A549 (cell line): Measurements from ENCODE around the gene CALM1.

Experiments used
- BHLHE40 ChIP-seq: IDR thresholded peaks from 2 replicates; pipeline ENCODE4 v1.6.1; 2012; ENCODE audit warnings: low read depth, low read length, inconsistent platforms
- EP300 ChIP-seq, 2 experiments: fragments of >200 bp; sonication (Bioruptor Twin); formaldehyde crosslinking; IDR thresholded peaks; 2 replicates in 1 of 2; 3 replicates in 1 of 2; pipeline ENCODE4 v1.6.1; 2016 to 2017
- MYC ChIP-seq: IDR thresholded peaks from 2 replicates; pipeline ENCODE4 v1.6.1; 2012; ENCODE audit warnings: mild to moderate bottlenecking, inconsistent platforms, low read length, improper control_type of control experiment, borderline replicate concordance
- POLR2A ChIP-seq: IDR thresholded peaks from 2 replicates; pipeline ENCODE4 v1.6.1; 2012; ENCODE audit warnings: mild to moderate bottlenecking, low read length
- POLR2AphosphoS2 ChIP-seq: conservative IDR thresholded peaks from 2 replicates; pipeline ENCODE4 v1.6.1; 2012; ENCODE audit warnings: low read length, improper control_type of control experiment, inconsistent platforms
- ZFP36 ChIP-seq: fragments of 450-650 bp; IDR thresholded peaks from 2 replicates; pipeline ENCODE4 v1.6.1; 2014; ENCODE audit warnings: borderline replicate concordance; ENCODE audit not compliant: partially characterized antibody
- TF ChIP-seq, protein P1 (sequence below): fragments of >200 bp; sonication (Bioruptor Twin); formaldehyde crosslinking; IDR thresholded peaks from 3 replicates; pipeline ENCODE4 v1.5.1; 2016

DNA sequence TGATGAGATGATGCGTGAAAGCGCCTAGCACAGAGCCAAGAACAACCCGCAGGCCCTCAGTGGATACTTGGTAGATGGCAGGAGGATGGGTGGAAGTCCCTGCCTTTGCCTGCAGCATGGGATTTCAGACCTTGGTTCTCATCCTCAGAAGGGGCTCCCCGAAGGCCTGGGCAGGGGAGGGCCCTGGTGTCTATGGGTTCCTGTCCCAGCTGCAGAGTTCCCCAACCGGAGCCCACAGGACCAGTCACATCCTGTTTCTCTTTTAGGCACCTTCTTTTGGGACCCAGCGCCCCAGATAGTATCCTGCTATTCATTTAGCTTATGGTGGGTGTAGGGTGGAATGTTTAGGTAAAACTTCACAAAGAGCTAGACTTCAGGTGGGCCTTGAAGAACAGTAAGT lies 55.5 kb downstream of the CALM1 start:
- TF ChIP-seq ZFP36 (no peak), MYC (no peak), BHLHE40 (no peak), EP300 (IDR thresholded peaks at IDR 0.05) (no peak), POLR2A (no peak), POLR2AphosphoS2 (no peak)
- TF ChIP-seq, protein P1, sequence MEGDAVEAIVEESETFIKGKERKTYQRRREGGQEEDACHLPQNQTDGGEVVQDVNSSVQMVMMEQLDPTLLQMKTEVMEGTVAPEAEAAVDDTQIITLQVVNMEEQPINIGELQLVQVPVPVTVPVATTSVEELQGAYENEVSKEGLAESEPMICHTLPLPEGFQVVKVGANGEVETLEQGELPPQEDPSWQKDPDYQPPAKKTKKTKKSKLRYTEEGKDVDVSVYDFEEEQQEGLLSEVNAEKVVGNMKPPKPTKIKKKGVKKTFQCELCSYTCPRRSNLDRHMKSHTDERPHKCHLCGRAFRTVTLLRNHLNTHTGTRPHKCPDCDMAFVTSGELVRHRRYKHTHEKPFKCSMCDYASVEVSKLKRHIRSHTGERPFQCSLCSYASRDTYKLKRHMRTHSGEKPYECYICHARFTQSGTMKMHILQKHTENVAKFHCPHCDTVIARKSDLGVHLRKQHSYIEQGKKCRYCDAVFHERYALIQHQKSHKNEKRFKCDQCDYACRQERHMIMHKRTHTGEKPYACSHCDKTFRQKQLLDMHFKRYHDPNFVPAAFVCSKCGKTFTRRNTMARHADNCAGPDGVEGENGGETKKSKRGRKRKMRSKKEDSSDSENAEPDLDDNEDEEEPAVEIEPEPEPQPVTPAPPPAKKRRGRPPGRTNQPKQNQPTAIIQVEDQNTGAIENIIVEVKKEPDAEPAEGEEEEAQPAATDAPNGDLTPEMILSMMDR: no peak
